Endothelial cell (in vitro differentiated cells): ENCODE measurements around the gene FAM177B. TPM values are rescaled to one million over a fixed set of nuclear protein-coding genes. Genes with fewer than 3 reads are reported as not detected.

Source experiments
- DNase-seq: peaks from one replicate; pipeline ENCODE4 v3.0.0; 2021; ENCODE audit warnings: low spot score
- H3K27ac Mint-ChIP-seq: one replicate; pipeline ENCODE4 v1.8.0; 2021; ENCODE audit warnings: mixed read lengths, inconsistent platforms; ENCODE audit not compliant: unreplicated experiment
- H3K27me3 Mint-ChIP-seq: one replicate; pipeline ENCODE4 v1.8.0; 2021; ENCODE audit warnings: mild to moderate bottlenecking, moderate library complexity, mixed read lengths, inconsistent platforms; ENCODE audit not compliant: unreplicated experiment
- H3K36me3 Mint-ChIP-seq: one replicate; pipeline ENCODE4 v1.8.0; 2021; ENCODE audit warnings: mild to moderate bottlenecking, low read depth, mixed read lengths, inconsistent platforms; ENCODE audit not compliant: unreplicated experiment
- H3K4me1 Mint-ChIP-seq: one replicate; pipeline ENCODE4 v1.8.0; 2021; ENCODE audit warnings: mild to moderate bottlenecking, mixed read lengths, inconsistent platforms; ENCODE audit not compliant: unreplicated experiment
- H3K4me3 Mint-ChIP-seq: one replicate; pipeline ENCODE4 v1.8.0; 2021; ENCODE audit warnings: mild to moderate bottlenecking, mixed read lengths, inconsistent platforms; ENCODE audit not compliant: unreplicated experiment
- H3K9me3 Mint-ChIP-seq: one replicate; pipeline ENCODE4 v1.8.0; 2021; ENCODE audit warnings: mixed read lengths, inconsistent platforms; ENCODE audit not compliant: unreplicated experiment
- CTCF ChIP-seq: fragments of 200-600 bp; sonication (generic); IDR thresholded peaks from one replicate; pipeline ENCODE4 v1.5.0; 2021; ENCODE audit warnings: antibody characterized with exemption; ENCODE audit not compliant: unreplicated experiment
- total RNA-seq: library from RNA; stranded (reverse); fragmentation: NEBNext Ultra II Directional; extraction: Animal tissue kit (Norgen Biotek cat#: 25700); gene quantifications from one replicate; pipeline ENCODE4 v1.2.1, GENCODE V29; 2021; ENCODE audit not compliant: unreplicated experiment

Gene FAM177B
- total RNA-seq, 1 donor from 2014 or later = not detected

- no peak overlapping the region for H3K4me3 Mint-ChIP-seq
- TF ChIP-seq CTCF = no peak
- DNase-seq = no peak
These were observed 40.5 kb downstream of the FAM177B start for GRCh38 chr1:222777463-222777862.

GRCh38 chr1:222777977-222778376 lies 41.0 kb downstream of the FAM177B start:
- no peak for TF ChIP-seq CTCF
- no peaks in the 10 kb centered on the region for H3K27me3 Mint-ChIP-seq
- H3K4me3 Mint-ChIP-seq = no peak overlapping the region
- no peaks in the 10 kb centered on the region for H3K4me1 Mint-ChIP-seq
- H3K27ac Mint-ChIP-seq = no peak overlapping the region
- H3K9me3 Mint-ChIP-seq = no peaks in the 10 kb centered on the region
- DNase-seq = no peak
- H3K36me3 Mint-ChIP-seq = no peaks in the 10 kb centered on the region

More at GRCh38 chr1:222777463-222777862, 40.5 kb downstream of the FAM177B start:
- Mint-ChIP-seq H3K9me3 (no peaks in the 10 kb centered on the region), H3K27me3 (no peaks in the 10 kb centered on the region), H3K4me1 (no peaks in the 10 kb centered on the region), H3K27ac (no peak overlapping the region), H3K36me3 (no peaks in the 10 kb centered on the region)

GRCh38 chr1:222781251-222781650 lies 44.2 kb downstream of the FAM177B start:
- Mint-ChIP-seq H3K4me1 (peaks cover 4% of the 10 kb centered on the region), H3K4me3 (no peak overlapping the region), H3K36me3 (no peaks in the 10 kb centered on the region), H3K27me3 (peaks cover 2% of the 10 kb centered on the region), H3K9me3 (no peaks in the 10 kb centered on the region), H3K27ac (no peak overlapping the region)
- no peak for TF ChIP-seq CTCF
- DNase-seq = no peak

GRCh38 chr1:222783051-222783450 lies 46.0 kb downstream of the FAM177B start:
- TF ChIP-seq CTCF = no peak
- Mint-ChIP-seq H3K27me3 (peaks cover 2% of the 10 kb centered on the region), H3K4me3 (no peak overlapping the region), H3K4me1 (peaks cover 4% of the 10 kb centered on the region), H3K36me3 (no peaks in the 10 kb centered on the region), H3K9me3 (no peaks in the 10 kb centered on the region), H3K27ac (no peak overlapping the region)
- no peak for DNase-seq

GRCh38 chr1:222784371-222784770 lies 47.4 kb downstream of the FAM177B start:
- DNase-seq = no peak
- Mint-ChIP-seq H3K9me3 (no peaks in the 10 kb centered on the region), H3K27me3 (peaks cover 2% of the 10 kb centered on the region), H3K4me3 (no peak overlapping the region), H3K36me3 (no peaks in the 10 kb centered on the region), H3K4me1 (peaks cover 4% of the 10 kb centered on the region), H3K27ac (no peak overlapping the region)
- TF ChIP-seq CTCF = no peak
